HG02610 (cell line): ENCODE data around the gene PSORS1C2.
"Not testable (repeated sequence)": the region's sequence is repeated elsewhere in the genome, so short reads cannot be mapped to it uniquely, and the experiment has no call there.

Source experiments
- ATAC-seq: cut with Tn5 transposase; IDR thresholded peaks from one replicate; pipeline ENCODE4 v1.9.1; 2021; ENCODE audit warnings: mild to moderate bottlenecking, moderate library complexity; ENCODE audit not compliant: unreplicated experiment

Gene PSORS1C2

DNA sequence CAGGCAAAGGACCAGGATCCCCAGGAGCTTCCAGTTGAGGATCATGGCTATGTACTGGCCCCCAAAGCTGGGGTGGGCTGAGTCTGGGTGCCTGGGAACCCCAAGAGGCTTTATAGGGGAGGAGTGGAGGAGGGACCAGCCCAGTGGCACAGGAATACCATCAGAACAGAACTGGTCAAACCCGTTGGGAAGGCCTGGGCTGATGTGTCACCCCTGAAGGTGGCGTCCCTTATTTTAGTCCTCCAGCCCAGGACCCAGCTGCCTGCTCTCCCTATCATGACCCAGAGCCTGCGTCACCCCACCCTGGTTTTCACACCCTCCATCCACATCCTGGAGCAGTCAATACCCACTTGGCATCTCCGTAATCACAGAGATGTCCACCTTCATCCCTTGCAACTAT, at the start of gene PSORS1C2:
TSS of gene PSORS1C2 (minus strand) at position 85 of the 400 bp plus-strand sequence. CDS start at position 45, 40 bp downstream.
- ATAC-seq: no peak

DNA sequence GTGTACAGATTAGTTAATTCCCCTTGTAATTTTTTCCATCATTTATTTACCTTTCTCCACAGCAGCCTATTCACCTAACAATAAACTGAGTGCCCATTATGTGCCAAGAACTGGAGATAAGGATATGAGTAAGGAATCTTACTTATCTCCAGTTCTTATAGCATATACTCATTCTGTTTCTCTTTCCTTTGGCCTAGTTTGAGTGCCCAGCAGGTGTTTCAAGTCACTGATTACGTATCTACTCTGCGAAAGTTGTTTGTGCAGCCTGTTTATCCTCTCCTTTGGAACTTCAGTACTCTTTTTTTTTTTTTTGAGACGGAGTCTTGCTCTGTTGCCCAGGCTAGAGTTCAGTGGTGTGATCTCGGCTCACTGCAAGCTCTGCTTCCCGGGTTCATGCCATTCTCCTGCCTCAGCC, 48.9 kb upstream of the PSORS1C2 start:
- no peak for ATAC-seq

DNA sequence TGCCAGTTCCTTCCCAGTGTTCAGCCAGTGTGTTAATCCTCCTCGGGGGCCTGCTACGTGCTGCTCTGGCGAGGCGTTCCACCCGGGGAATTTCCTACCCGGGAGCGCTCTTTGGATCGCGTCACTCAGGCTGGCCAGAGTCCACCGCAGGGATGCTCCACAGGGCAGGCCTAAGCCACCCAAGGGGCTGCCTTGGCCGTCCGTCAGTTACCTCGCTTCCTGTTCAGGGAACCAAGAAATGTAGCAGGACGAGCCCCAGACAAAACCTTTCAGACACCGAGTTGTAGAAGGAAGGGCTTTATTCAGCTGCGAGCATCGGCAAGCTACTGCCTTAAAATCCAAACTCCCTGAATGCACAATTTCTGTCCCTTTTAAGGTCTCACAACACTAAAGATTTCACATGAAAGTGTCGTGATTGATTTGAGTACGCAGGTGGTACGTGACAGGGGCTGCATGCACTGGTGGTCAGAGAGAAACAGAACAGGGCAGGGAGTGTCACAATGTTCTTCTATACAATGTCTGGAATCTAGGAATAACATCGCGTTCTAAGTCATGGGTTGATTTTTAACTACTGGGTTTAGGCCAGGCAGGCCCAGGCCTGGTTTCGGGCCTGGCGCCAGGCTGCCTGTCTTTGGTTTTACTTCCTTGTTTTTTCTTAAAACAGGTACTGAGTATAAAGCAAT, 47.3 kb upstream of the PSORS1C2 start:
- ATAC-seq: no peak

DNA sequence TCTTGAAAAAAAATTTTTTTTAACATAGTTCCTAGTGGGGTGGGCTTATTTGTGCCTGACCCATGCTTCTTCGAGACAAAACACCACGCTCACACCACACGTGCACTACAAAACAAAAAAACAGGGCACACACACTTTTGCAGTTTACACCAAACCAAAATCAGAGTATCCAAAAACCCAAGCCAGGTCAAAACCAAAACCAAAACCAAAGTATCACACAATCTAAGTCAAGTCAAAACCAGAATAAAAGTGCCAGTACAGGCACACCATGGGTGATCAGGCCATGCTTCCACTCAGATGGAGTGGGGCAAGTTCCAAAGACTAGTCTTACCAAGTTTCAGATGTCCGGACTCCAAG, 46.8 kb upstream of the PSORS1C2 start:
- ATAC-seq: not testable (repeated sequence)

DNA sequence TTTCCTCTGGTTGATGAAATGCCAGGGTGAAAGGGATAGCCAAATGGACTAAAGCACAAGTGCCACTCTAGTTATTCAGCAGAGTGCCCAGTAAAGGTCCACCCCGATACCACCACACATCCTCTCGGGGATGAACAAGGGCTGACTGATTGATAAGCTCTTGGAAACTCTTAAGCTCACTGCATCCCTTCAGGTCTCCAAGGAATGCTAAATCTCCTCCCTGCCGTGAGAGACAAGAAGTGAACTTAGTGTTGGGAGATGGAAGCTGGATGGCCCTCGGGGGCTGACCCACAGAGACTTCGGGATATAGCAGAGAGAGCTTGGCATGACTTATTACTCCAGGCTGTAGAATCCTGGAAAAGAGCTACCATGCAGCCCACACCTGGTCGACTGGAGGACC, 45.0 kb upstream of the PSORS1C2 start:
- ATAC-seq: not testable (repeated sequence)

DNA sequence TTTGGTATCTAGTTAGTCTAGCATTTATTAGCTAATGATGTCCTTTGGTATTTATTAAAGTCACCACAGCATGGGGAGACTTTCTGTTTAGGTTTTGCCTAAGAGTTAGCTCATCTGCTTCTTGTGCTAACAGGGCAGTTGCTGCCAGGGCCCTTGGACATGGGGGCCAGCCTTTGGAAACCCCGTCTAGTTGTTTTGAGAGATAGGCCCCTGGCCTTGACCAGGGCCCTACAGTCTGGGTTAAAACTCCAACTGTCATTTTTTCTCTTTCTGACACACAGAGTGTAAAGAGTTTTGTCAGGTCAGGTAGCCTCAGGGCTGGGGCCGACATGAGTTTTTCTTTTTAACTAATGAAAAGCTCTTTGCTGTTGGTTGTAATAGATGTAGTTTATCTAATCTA, 44.4 kb upstream of the PSORS1C2 start:
- ATAC-seq: not testable (repeated sequence)

DNA sequence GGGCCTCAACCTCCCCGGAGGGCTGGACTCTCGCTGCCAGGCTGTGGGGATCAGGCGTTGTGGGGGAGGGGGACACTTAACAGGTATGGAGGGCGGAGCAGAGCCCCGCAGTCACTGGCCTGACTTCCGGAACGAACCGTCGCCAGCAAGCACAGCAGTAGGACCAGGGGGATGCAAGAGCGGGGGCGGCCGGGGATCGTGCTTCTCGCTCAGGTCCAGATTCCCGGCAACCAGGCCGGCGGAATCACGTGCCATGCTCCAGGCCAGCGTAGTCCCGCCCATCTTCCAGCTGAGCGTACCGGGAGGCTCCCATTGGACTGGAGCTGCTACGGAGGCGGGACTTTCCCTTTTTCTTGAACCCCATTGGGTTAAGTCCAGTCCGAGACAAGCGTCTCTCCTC, 41.6 kb upstream of the PSORS1C2 start:
- ATAC-seq: no peak

DNA sequence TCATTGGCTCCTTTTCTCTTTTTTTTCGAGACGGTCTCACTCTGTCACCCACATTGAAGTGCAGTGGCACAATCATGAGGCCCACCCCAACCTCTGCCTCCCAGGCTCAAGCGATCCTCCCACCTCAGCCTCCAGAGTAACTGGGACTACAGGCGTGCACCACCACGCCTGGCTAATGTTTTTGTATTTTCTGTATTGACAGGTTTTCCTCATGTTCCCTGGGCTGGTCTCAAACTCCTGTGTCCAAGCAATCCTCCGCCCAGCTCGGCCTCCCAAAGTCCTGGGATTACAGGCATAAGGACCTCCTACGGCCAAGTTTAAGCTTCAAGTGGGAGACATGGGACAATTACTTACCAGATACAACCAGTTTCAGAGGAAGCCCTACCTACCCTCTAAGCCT, 41.0 kb upstream of the PSORS1C2 start:
- no peak for ATAC-seq

DNA sequence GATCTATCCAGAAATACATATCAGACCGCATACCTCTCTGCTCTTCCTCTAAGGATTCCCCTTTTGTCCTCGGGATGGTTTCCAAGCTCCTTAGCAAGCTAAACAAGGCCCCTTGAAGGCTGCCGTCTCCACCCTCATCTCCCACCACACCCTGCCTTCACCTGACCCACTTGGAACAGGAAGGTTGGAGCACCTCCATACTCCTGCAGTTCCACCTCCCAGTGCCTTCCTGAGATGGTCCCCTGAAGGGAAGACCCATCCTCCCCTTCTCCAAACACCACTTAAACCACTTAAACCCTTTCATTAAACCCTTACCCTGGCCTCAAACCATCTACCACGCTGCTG, 40.1 kb upstream of the PSORS1C2 start:
- ATAC-seq: no peak

DNA sequence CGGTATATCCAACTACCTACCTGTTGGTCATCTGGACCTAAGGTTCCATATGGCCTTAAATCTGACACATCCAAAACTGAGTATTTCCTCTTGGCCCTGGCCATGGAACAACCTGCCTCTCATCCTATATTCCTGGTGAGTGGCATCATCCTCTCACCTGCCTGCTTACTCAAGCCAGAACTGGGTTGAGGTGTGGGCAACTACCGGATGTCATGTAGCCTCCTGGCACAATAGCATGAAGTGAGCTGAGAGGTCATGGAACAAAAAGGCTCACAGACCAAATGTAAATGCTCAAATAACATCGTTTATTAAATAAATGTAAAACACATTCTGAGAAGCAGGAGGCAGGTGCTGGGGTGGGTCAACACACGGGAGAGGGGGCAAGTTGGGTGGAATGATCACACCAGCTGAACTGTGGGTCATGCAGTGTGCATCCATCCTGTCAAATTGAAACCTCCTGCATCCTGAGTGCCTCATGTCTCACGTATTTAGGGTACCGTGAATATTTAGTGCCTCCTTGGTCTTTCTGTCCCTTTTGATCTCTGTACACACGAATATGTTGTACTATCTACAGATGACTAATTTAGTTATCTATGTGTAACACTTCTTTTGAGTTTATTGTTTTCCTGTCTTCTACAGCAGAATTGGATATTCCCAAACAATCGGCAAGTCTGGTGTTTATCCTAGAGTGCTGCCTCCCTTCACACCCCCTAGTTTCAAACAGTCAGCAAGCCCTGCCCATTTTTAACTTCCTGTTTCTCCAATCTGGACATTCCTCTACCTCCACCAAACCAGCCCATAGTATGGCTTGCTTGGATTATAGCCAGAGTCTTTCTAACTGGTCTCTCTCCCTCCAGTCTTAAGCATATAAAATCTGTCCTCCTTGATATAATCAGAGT, 39.5 kb upstream of the PSORS1C2 start:
- no peak for ATAC-seq

DNA sequence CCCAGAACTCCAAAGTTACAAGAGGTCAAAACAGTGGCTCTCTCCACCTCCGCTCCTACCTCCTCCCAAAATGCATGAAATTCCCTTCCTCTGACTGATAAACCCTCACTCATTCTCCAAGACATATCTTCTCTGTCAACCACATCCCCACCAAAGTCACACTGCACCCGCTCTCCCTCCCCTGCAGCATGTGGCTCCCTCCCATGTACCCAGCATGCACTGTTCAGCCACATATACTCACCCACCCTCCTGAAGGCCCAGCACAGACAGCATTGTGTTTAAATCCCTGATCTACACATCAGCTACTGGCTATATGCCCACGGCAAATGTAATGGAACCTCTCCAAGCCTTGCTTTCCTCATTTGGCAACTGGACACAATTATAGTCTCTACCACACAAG, 37.1 kb upstream of the PSORS1C2 start:
- no peak for ATAC-seq

DNA sequence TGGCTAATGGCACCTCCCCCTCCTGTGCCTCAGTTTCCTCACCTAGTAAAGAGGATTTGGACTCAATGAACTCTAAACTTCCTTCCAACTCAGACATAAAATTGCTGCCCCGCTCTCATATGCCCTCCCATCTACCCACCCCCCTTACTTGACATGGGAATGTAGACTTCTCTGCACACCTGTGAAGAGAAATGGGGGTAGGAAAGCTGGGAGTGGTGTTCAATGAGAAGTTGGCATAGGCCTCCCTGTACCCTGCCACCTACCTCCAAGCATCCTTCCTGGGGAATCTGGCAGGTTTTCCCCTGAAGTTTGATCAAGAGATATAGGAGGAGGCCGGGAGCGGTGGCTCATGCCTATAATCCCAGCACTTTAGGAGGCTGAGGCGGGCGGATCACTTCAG, 35.5 kb upstream of the PSORS1C2 start:
- ATAC-seq: no peak

DNA sequence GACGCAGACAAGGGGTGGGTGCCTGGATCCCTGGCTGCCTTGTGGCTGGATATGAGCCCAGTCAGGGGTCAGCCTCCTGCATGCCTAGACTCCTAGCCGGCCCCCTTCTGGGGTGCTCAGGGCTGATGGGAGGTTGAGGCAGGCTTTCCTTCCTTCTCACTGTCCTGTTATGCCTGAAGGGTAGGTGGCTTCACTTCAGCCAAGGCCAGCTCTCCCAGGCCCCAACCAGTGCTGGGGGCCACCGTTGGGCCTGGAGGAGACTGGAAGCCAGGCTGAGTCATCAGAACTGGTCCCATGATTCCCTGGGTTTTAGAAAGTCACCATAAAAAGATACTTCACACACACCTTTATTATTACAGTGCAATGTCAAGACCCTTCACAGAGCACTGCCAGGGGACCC, 34.5 kb upstream of the PSORS1C2 start:
- ATAC-seq: no peak

DNA sequence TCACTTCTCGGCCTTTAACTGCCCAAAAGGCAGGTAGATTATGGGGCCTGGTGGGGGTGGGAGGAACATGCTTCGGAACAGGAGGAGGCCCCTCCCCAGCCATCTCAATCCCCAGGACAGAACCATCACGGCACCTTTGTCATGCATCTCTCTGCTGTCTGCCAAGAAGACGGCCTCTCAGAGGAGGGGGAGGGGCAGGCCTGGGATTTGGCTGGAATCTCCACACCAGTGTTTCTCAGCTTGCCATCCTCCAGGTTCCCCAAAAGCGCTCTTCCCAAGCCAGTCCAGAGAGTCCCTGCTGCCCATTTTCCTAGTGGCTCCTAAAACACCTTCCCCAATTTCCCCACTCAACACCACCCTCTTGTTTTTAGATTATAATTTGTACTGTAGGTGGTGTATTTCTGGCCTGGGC, 34.1 kb upstream of the PSORS1C2 start:
- no peak for ATAC-seq

DNA sequence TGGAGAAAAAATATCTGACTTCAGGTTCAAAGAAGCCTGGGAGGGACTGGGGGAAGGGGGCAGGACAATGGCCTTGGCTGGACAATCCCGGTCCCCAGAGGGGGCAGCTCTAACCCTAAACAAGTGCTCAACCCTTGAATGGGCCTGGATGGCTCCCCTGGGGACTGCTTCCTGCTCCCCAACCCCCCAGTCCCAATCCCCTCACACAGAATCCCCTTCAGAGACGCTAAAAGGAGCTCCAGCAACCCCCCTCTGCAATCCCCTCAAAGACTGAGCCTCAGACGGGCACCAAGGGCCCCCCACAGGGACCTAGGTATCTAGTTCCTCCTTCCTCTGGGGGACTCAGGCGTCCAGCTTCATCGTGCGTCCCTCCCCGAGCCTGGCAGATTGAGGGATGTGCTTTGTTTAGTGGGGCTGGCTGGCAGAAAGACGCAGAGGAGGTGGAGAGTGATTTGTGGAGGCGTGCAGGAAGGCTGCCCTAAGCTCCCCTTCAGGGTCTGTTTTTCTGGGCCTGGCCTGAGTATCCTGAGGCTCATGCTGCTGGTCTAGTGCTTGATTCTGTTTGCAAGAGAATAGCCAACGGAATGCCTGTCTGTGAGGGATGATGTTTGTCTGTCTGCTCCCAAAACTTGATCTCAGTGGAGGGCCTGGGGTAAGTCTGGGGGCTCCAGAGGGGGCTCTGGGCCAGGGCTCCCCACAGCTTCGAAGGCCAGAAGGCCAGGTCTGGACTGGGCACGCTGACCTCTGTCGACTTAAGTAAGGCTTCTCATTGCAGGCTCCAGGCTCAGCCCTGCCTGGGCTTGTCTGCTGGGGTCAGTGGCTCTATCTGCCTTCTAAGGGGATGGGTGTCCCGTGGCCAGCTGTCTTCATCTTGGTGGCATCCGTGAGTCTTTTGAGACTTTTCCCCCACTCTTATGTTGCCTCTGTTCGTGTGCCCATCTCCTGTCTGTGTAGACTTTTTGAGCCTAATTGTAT, 33.4 kb upstream of the PSORS1C2 start:
- no peak for ATAC-seq

DNA sequence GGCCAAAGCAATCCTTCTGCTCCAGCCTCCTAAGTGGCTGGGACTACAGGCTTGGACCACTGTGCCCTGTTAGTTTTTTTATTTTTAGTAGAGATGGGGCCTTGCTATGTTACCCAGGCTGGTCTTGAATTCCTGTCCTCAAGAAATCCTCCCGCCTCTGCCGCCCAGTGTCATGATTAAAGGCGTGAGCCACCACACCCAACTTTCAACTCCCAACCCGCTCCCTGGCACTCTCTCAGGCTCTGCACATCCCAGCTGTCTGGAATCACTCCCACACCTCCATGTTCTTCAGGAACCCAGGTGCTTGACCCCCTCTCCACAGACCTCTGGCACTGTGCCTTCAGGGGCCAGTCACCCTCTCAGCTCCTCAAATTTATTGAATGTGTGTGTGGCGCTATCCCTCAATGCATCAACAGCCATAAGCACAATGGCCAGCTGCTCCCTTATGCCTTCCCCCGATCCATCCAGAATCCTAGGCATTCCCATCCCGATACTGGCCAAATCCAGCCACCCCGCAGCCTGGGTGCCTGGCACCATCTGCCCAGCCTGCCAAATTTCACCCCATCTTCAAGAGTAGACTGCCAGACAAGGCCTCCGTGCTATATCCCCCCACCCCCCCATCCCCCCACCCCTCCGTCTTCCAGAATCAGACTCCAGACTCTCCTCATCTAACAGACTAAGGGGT, 32.3 kb upstream of the PSORS1C2 start:
- no peak for ATAC-seq

DNA sequence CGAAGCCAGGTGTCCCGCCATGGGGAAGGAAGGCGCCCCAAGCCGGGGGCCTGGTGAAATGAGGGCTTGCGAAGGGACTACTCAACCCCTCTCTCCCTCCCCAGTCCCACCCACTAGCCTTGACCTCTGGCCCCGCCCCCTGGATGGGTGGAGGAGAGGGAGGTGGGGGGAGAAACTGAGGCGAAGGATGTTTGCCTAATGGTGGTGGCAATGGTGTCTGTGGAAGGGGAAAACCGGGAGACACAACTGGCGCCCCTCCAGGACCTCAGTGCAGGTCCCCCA, 31.7 kb upstream of the PSORS1C2 start, which contains the start of gene POU5F1:
TSS of gene POU5F1 (minus strand) at position 83 of the 282 bp plus-strand sequence. CDS start at position 21, 62 bp downstream.
- no peak for ATAC-seq

DNA sequence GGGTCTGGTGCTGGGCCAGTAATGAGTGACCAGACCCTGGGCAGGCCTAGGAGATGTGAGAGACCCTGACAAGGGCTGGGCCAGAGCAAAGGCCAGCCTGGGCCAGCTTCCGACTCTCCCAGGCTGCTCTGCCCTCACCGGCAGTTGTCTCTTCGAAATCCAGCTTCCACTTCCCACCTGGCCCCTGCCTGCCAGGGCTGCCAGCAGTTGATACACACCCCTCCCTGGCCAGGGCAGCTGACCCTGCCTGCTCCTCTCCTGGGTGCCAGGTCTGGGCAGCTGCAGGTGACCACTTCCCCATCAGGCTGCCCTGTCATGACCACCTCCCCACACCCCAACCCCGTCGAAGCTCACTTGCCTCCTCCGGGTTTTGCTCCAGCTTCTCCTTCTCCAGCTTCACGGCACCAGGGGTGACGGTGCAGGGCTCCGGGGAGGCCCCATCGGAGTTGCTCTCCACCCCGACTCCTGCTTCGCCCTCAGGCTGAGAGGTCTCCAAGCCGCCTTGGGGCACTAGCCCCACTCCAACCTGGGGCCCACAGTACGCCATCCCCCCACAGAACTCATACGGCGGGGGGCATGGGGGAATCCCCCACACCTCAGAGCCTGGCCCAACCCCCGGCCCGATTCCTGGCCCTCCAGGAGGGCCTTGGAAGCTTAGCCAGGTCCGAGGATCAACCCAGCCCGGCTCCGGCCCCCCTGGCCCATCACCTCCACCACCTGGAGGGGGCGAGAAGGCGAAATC, 31.2 kb upstream of the PSORS1C2 start:
- ATAC-seq: not testable (repeated sequence)

DNA sequence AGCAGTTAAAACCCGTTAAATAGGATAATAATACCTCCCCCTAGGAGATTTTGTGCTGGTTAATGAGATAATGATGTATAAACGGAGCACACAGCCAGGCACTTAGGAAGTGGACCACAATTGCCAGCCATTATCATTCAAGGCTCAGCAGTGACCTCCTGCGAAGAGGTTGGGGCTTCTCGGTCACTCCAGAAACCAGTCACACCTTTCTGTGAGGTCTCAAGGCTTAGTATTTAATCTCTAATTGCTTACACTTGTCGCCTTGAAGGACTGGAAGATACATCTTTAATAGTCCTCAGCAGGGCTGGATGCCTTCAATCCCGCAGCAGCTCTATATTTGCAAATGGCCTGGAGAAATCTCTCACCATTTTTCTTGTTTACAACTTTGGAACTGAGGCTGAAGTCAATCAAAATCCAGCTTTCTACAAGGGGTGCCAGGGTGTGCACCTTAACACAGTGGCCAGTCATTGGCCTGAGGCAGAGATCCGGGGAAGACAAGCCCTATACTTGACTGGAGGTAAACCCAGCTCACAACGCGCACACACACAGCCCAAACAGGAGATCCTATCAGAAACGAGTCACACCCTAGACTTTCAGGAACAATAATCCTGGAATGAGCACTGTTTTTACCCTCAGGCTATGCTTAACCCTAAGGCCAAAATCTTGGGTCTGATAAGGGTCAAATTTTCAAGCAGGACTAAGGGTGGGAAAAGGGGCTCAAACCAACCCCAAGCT, 30.4 kb upstream of the PSORS1C2 start:
- no peak for ATAC-seq
